A673 (cell line): ENCODE data around the gene VPS13D. TPM values are rescaled to one million over a fixed set of nuclear protein-coding genes. Genes with fewer than 3 reads are reported as not detected.

Experiments used
- BruUV-seq: library from RNA; stranded (reverse); fragments of 400-500 nt; replicated peaks from 2 replicates; lab custom pipeline; 2021; lab: Mats Ljungman, UMichigan
- CTCF ChIA-PET: fragments of 300-600 bp; sonication (Branson Sonifier 250); formaldehyde crosslinking; loops from one replicate; lab custom pipeline; 2022; ENCODE audit warnings: antibody characterized with exemption; lab: Charles Lee
- POLR2A ChIA-PET: fragments of 300-600 bp; sonication (Branson Sonifier 250); formaldehyde crosslinking; loops from one replicate; lab custom pipeline; 2022; ENCODE audit warnings: antibody characterized with exemption; ENCODE audit not compliant: low non-redundant PET; lab: Charles Lee
- DNase-seq: peaks from one replicate; pipeline ENCODE4 v3.0.0-alpha.2; 2015; ENCODE audit warnings: low spot score
- H3K27ac ChIP-seq: fragments of 200-600 bp; sonication (generic); 2 replicates; pipeline ENCODE4 v1.5.1; 2016; ENCODE audit warnings: mixed run types, low read depth, mild to moderate bottlenecking, mixed read lengths, antibody characterized with exemption, low read length; ENCODE audit not compliant: poor library complexity, severe bottlenecking
- H3K27me3 ChIP-seq: fragments of 200-600 bp; sonication (generic); replicated peaks from 2 replicates; pipeline ENCODE4 v1.6.1; 2017; ENCODE audit warnings: mixed run types, low read depth, mild to moderate bottlenecking, mixed read lengths, antibody characterized with exemption, low read length; ENCODE audit not compliant: insufficient read depth, poor library complexity
- H3K36me3 ChIP-seq: fragments of 200-600 bp; sonication (generic); 2 replicates; pipeline ENCODE4 v1.6.1; 2016; ENCODE audit warnings: mixed run types, mild to moderate bottlenecking, mixed read lengths, antibody characterized with exemption, low read length; ENCODE audit not compliant: insufficient read depth, poor library complexity, severe bottlenecking
- H3K4me1 ChIP-seq: fragments of 200-600 bp; sonication (generic); 2 replicates; pipeline ENCODE4 v1.6.1; 2017; ENCODE audit warnings: mixed run types, mild to moderate bottlenecking, mixed read lengths, antibody characterized with exemption, low read length; ENCODE audit not compliant: insufficient read depth, poor library complexity, severe bottlenecking
- H3K4me3 ChIP-seq: fragments of 200-600 bp; sonication (generic); 2 replicates; pipeline ENCODE4 v1.5.1; 2016; ENCODE audit warnings: low read depth, mixed run types, mild to moderate bottlenecking, mixed read lengths, low read length; ENCODE audit not compliant: poor library complexity, severe bottlenecking
- H3K9me3 ChIP-seq: fragments of 200-600 bp; sonication (generic); 2 replicates; pipeline ENCODE4 v1.6.1; 2016; ENCODE audit warnings: mixed run types, low read depth, mild to moderate bottlenecking, mixed read lengths, antibody characterized with exemption, low read length; ENCODE audit not compliant: poor library complexity, severe bottlenecking
- EZH2 ChIP-seq: fragments of 200-600 bp; sonication (generic); IDR thresholded peaks from 2 replicates; pipeline ENCODE4 v1.6.1; 2017; ENCODE audit warnings: borderline replicate concordance, low read depth, mild to moderate bottlenecking, mixed read lengths, antibody characterized with exemption, low read length; ENCODE audit not compliant: poor library complexity, severe bottlenecking
- intact Hi-C: fragments of 100-400 bp; cut with micrococcal nuclease; formaldehyde crosslinking; loops from one replicate; pipeline ENCODE4 v1.10.0; 2022; ENCODE audit not compliant: unreplicated experiment
- total RNA-seq: library from RNA; stranded (reverse); gene quantifications from 2 replicates; pipeline ENCODE4 v1.2.3, GENCODE V29; 2021
- TF ChIP-seq, protein P1 (sequence below): fragments of 300-800, 200-600 bp; sonication (generic); conservative IDR thresholded peaks from 2 replicates; pipeline ENCODE4 v1.5.1; 2017; ENCODE audit warnings: low read depth, mild to moderate bottlenecking, antibody characterized with exemption, low read length, moderate library complexity, mixed read lengths

The VPS13D gene
- total RNA-seq, 1 experiment from 2014 or later, result 32.5 TPM

DNA sequence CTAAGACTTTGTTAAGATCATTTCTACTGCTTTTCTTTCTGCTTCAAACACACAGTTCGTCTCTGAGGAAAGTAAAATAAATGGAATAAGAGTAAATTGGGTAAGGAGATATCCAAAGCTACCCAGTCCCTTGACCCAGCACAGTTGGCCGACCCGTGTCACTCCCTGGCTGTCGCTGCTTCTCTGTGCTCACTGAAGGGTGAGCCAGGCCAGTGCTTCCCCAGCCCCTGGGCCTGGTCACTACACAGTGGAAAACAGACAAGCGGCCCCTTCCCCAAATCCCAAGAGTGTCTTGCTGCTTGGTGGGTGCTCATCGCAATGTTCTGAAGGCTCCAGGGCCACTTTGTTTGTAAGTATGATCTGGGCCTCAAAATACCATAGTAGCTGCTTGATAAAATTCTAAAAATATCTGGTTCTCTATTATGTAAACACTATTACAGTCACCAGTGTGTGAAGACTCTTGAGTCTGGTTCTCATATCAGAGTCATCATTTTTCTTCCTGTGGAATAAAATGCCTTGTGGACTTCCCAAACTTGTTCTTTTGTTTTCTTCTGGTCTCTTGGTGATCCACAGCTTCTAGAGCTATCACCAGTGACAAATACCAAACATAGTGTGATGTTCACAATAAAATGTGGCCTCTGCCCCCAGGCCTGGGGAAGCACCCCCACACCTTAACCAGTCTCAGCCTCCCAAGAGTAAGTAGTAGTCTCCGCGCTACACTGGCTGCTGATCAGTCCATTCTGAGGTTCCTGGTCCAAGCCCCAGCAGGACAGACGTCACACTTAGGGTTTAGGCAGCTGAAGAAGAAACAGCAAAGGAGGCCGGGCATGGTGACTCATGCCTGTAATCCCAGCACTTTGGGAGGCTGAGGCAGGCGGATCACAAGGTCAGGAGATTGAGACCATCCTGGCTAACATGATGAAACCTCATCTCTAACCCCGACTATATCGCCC is 282.0 kb downstream of the VPS13D start:
- intact Hi-C loops, result no loop called here
- H3K9me3 ChIP-seq, result no peaks in the 10 kb centered on the region
- DNase-seq, result no peak
- no TSS peak for BruUV-seq
- TF ChIP-seq EZH2, result no peak
- TF ChIP-seq, protein P1, sequence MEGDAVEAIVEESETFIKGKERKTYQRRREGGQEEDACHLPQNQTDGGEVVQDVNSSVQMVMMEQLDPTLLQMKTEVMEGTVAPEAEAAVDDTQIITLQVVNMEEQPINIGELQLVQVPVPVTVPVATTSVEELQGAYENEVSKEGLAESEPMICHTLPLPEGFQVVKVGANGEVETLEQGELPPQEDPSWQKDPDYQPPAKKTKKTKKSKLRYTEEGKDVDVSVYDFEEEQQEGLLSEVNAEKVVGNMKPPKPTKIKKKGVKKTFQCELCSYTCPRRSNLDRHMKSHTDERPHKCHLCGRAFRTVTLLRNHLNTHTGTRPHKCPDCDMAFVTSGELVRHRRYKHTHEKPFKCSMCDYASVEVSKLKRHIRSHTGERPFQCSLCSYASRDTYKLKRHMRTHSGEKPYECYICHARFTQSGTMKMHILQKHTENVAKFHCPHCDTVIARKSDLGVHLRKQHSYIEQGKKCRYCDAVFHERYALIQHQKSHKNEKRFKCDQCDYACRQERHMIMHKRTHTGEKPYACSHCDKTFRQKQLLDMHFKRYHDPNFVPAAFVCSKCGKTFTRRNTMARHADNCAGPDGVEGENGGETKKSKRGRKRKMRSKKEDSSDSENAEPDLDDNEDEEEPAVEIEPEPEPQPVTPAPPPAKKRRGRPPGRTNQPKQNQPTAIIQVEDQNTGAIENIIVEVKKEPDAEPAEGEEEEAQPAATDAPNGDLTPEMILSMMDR, result no peak
- no peak overlapping the region for H3K27ac ChIP-seq
- H3K36me3 ChIP-seq, result no peaks in the 10 kb centered on the region
- no peaks in the 10 kb centered on the region for H3K4me1 ChIP-seq
- ChIA-PET CTCF (no interaction called here), POLR2A (no interaction called here)
- no peak overlapping the region for H3K4me3 ChIP-seq
- H3K27me3 ChIP-seq, result no peaks in the 10 kb centered on the region

DNA sequence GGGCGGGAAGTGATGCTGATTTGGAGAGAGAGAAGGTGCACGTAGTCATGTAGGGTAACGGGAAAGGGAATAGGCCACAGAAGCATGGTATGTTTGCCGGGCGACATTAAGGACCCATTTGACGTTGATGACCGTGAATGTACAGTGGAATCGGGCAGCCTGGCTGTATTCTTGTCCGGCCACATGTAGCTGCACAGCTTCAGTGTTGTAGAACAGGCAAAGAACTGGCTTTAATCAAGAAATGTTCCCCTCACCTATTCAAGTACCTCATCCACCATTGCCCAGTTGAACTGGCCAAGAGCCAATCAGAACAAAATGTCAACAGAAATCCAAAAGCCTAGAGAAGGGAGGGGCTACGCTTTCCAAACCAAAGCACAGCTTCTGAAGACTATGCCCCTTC is 283.4 kb downstream of the VPS13D start:
- ChIA-PET CTCF (no interaction called here), POLR2A (no interaction called here)
- intact Hi-C loops, result no loop called here
- Histone ChIP-seq H3K4me1 (no peaks in the 10 kb centered on the region), H3K27me3 (no peaks in the 10 kb centered on the region), H3K9me3 (no peaks in the 10 kb centered on the region), H3K4me3 (no peak overlapping the region), H3K36me3 (no peaks in the 10 kb centered on the region), H3K27ac (no peak overlapping the region)
- BruUV-seq, result no TSS peak
- TF ChIP-seq, protein P1, result no peak
- no peak for TF ChIP-seq EZH2
- no peak for DNase-seq

DNA sequence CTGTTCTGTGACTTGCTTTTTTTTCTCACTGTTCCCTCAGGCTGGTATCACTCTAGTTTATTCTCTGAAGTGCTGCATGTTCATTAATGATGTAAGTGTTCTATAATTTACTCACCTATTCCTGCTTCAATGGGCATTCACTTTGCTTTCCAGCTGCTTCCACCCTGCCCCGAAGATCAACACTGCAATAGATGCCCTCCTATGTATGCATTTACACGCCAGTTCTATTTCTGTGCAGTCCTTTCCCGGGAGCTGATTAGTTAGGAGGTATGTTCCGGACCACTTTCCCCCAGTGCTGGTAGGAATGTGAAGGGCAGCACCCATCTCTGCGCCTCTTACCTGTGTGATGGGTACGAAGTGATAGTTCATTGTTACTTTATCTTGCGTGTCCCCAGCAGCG is 284.8 kb downstream of the VPS13D start:
- no peak overlapping the region for H3K4me3 ChIP-seq
- no peak for DNase-seq
- H3K27me3 ChIP-seq, result no peaks in the 10 kb centered on the region
- ChIA-PET CTCF (no interaction called here), POLR2A (no interaction called here)
- H3K9me3 ChIP-seq, result no peaks in the 10 kb centered on the region
- H3K4me1 ChIP-seq, result no peaks in the 10 kb centered on the region
- intact Hi-C loops, result no loop called here
- no peak for TF ChIP-seq EZH2
- TF ChIP-seq, protein P1, result no peak
- H3K36me3 ChIP-seq, result no peaks in the 10 kb centered on the region
- H3K27ac ChIP-seq, result no peak overlapping the region
- no TSS peak for BruUV-seq
